HG02840 (cell line): Measurements from ENCODE around the gene ACOT13.
"Not testable (repeated sequence)": the region's sequence is repeated elsewhere in the genome, so short reads cannot be mapped to it uniquely, and the experiment has no call there.

Experiments
- ATAC-seq: cut with Tn5 transposase; IDR thresholded peaks from one replicate; pipeline ENCODE4 v1.9.1; 2021; ENCODE audit warnings: mild to moderate bottlenecking, moderate library complexity, moderate number of reproducible peaks; ENCODE audit not compliant: unreplicated experiment, low FRiP score

The ACOT13 gene

GRCh38 chr6:24720604-24721460 lies 54.0 kb downstream of the ACOT13 start:
- ATAC-seq, result peak; percentile 90

DNA sequence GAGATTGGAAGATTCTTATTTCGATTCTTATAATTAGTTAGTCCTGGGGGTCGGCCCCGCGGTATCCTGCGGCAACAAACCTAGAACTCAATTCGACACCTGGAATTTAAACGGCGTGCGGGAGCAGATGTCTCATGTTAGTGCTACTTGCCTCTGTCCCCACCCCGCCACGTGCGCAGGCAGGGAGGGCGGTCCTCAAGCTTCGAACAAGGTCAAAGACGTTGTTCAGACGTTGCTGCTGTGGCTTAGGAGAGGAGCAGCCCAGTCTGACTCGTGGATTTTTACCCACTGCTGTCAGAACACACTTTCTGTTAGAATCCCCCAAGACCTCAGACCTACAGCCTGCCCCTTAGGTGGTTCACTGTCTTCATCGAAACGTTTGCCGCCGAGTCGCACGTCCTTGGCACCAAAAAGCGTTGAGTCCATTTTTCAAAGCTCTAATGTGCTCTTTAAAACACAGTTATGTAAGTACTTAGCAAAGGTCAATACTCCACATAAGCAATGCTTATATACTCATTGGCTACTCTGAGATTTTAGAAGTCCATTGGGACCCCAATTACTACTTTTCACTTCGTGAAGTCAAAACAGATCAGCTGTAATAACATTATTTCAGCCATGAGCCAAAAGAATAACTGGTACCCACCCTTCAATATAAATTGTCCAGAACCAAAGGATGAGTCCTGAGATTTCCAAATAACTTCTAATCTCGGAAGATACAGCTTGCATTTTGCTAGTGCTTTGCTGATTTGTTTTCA lies 54.8 kb downstream of the ACOT13 start:
- ATAC-seq, result peak; percentile 44

DNA sequence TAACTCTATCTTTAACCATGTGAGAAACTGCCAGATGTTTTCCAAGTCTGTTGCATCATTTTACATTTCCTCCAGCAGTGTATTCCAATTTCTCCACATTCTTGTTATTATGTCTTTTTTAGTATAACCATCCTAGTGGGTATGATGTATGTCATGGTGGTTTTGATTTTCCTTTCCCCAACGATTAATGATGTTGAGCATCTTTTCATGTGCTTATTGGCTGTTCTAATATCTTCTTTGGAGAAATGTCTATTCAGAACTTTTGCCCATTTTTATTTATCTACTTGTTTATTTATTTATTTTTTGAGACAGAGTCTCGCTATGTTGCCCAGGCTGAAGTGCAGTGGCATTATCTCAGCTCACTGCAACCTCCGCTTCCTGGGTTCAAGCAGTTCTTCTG lies 56.4 kb downstream of the ACOT13 start:
- no peak for ATAC-seq

- not testable (repeated sequence) for ATAC-seq
Observed at GRCh38 chr6:24730653-24731052, 63.8 kb downstream of the ACOT13 start.

GRCh38 chr6:24731456-24732134 lies 64.7 kb downstream of the ACOT13 start:
- not testable (repeated sequence) for ATAC-seq

GRCh38 chr6:24734166-24734565 lies 67.3 kb downstream of the ACOT13 start:
- no peak for ATAC-seq

- not testable (repeated sequence) for ATAC-seq
Observed at GRCh38 chr6:24734710-24735109, 67.8 kb downstream of the ACOT13 start.

GRCh38 chr6:24738741-24739140 lies 71.9 kb downstream of the ACOT13 start:
- ATAC-seq, result no peak

- ATAC-seq, result no peak
Observed at GRCh38 chr6:24740861-24741260, 74.0 kb downstream of the ACOT13 start.

- no peak for ATAC-seq
Observed at GRCh38 chr6:24742216-24742738, 75.4 kb downstream of the ACOT13 start.

DNA sequence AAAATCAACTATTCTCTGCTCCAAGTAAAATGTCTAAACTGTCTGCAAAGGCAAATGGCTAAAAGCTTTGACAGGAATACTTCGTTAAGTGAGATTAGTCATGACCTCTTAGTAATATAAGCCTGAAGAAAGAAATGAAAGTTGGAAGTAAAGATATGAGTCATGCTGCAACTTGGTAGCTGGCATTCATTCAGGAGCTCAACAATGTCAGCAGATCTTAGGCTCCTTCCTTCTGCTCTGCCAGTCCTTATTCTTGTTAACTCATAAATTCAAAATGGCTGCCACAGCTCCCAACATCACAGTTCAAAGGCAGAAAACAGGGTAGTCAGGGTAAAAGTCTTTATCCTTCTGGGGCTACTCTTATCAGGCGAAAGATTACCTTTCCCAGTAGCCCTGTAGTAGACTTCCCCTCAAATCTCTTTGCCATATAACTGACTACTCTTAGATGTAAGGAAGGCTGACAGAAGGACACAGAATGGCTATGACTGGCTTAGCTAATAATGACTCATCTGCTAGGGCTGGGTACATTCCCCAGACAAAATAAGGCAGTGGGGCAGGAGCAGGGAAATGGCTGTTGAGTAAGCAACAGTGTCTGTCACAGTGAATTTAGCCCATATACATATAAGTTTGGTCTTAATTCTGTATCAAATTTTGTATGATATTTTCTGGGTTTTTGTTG lies 76.5 kb downstream of the ACOT13 start:
- ATAC-seq, result peak; percentile 86

DNA sequence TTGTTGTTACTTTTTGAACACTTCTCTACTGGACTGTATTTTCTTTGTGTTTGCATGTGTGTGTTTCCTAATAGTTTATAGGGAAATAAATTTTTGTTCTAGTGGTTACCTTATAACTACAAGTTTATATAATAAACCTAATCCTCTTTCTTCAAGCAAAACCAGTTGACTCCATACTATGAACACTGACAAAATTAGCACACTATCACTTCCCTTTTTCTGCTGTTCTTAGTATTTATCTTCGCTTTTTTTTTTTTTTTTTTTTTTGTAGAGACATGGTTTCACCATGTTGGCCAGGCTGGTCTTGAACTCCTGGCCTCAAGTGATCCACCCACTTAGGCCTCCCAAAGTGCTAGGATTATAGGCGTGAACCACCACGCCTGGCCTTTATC lies 77.1 kb downstream of the ACOT13 start:
- peak; percentile 41 for ATAC-seq

- ATAC-seq, result no peak
Observed at GRCh38 chr6:24744911-24745310, 78.0 kb downstream of the ACOT13 start.

DNA sequence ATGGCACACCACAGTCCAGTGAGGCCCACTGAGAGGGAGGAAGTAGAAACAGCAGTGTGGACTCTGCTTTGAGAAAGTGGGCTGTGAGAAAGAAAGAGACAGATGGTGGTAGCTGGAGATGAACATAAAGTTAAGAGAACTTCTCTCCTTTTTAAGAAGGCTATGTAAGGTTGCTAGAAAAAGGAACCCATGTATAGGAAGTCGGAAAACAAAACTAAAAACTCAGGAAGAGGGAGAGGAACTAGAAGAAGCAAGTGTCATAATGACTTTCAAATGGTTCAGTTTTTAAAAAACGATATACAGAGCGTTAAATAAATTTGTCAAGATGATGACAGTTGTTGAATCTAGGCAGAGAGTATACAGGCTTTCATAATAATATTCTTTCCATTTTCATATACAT lies 82.4 kb downstream of the ACOT13 start:
- no peak for ATAC-seq

DNA sequence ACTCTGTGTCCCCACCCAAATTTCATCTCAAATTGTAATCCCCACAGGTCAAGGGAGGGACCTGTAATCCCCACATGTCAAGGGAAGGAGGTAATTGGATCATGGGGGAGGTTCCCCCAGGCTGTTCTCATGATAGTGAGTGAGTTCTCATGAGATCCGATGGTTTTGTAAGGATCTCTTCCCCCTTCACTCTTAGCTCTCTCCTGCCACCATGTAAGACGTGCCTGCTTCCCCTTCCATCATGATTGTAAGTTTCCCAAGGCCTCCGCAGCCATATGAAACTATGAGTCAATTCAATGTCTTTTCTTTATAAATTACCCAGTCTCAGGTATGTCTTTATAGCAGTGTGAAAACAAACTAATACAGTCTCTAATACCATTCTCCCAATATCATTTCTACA lies 84.0 kb downstream of the ACOT13 start:
- not testable (repeated sequence) for ATAC-seq

- ATAC-seq, result no peak
Observed at GRCh38 chr6:24752503-24752902, 85.6 kb downstream of the ACOT13 start.

GRCh38 chr6:24752917-24753492 lies 86.1 kb downstream of the ACOT13 start:
- no peak for ATAC-seq

DNA sequence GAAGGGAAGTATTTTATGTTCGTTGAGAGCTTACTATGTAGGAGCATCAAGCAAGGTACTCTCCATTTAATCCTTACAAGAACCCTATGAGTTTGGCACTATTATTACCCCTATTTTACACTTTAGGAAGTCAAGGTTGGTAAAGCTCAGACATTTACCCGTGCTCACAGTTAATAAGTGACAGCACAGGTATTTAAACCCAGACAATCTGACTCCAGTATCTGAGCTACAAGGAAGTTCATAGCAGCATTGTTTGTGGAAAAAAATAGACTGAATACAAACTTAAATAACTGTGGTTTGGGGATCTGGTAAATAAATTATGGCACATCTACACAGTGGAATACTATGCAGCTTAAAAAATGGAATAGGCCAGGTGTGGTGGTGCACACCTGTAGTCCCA lies 86.7 kb downstream of the ACOT13 start:
- ATAC-seq, result no peak

- not testable (repeated sequence) for ATAC-seq
Observed at GRCh38 chr6:24754378-24754777, 87.5 kb downstream of the ACOT13 start.
